ENCODE data around the gene SLC12A1.
"Not testable (repeated sequence)": the region's sequence is repeated elsewhere in the genome, so short reads cannot be mapped to it uniquely, and the experiment has no call there.

The SLC12A1 gene

DNA sequence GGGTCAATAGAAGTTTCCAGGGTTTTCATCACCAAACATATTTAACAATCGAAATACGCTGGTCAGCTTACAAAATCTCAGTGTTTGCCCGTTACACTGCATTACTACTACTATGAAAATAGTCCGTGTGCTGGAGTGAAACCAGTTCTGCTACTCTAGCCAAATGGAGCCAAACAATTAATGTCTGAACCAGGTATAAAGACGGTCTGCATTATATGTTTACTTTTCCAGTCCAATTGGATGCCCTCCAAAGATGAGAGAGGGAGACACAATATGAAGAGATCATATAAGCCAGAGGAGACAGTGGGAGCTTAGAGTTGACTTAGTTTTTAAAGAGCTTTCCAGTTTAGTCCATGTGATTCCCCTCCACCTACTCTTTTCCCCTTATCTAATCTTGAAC, 118.8 kb downstream of the SLC12A1 start:
- no peak for DNase-seq (ENCODE audit: low spot score)
- in situ Hi-C loops (cut with MboI; ENCODE audit: low pct_unique_long_range_greater_than_20kb, low sequenced_read_pairs, unreplicated experiment): no loop called here
- TF ChIP-seq, protein P1, sequence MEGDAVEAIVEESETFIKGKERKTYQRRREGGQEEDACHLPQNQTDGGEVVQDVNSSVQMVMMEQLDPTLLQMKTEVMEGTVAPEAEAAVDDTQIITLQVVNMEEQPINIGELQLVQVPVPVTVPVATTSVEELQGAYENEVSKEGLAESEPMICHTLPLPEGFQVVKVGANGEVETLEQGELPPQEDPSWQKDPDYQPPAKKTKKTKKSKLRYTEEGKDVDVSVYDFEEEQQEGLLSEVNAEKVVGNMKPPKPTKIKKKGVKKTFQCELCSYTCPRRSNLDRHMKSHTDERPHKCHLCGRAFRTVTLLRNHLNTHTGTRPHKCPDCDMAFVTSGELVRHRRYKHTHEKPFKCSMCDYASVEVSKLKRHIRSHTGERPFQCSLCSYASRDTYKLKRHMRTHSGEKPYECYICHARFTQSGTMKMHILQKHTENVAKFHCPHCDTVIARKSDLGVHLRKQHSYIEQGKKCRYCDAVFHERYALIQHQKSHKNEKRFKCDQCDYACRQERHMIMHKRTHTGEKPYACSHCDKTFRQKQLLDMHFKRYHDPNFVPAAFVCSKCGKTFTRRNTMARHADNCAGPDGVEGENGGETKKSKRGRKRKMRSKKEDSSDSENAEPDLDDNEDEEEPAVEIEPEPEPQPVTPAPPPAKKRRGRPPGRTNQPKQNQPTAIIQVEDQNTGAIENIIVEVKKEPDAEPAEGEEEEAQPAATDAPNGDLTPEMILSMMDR (IDR thresholded peaks at IDR 0.05; ENCODE audit: extremely low read depth, insufficient read depth, missing control alignments): no peak

DNA sequence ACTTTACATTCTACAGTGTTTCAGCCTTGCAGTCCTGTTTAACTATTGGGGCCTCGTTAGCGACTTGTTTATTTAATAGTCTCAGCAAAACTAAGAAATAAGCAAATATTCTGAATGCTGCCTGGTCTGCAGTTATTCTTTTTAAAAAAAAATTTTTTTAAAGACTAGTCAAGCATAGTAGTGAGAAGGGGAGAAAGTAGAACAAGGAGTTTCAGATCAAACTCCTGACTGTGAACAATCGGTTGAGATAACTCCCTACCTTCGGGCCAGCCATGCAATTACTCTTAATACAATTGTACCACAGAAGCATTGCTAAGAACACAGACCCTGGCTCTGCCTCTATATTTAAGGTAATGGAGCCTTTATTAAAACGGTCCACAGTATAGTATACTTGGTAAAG, 119.3 kb downstream of the SLC12A1 start:
- in situ Hi-C loops (cut with MboI; ENCODE audit: low pct_unique_long_range_greater_than_20kb, low sequenced_read_pairs, unreplicated experiment): no loop called here
- DNase-seq (ENCODE audit: low spot score): no peak
- TF ChIP-seq, protein P1 (IDR thresholded peaks at IDR 0.05; ENCODE audit: extremely low read depth, insufficient read depth, missing control alignments): no peak

DNA sequence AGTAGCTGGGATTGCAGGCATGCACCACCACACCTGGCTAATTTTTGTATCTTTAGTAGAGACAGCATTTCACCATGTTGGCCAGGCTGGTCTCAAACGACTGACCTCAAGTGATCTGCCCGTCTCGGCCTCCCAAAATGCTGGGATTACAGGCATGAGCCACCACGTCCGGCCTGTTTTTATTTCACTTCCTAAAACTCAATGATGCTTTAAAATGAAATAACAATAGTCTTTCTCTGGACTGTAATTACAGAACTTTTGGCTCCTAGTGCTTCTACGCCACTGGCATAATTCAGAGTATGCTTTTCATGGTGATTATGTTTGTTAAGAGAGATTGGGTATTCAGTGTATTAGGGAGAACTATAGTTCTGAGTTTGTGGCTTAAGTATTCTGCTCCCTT, 120.1 kb downstream of the SLC12A1 start:
- in situ Hi-C loops (cut with MboI; ENCODE audit: low pct_unique_long_range_greater_than_20kb, low sequenced_read_pairs, unreplicated experiment); DNase-seq (ENCODE audit: low spot score): not testable (repeated sequence)

DNA sequence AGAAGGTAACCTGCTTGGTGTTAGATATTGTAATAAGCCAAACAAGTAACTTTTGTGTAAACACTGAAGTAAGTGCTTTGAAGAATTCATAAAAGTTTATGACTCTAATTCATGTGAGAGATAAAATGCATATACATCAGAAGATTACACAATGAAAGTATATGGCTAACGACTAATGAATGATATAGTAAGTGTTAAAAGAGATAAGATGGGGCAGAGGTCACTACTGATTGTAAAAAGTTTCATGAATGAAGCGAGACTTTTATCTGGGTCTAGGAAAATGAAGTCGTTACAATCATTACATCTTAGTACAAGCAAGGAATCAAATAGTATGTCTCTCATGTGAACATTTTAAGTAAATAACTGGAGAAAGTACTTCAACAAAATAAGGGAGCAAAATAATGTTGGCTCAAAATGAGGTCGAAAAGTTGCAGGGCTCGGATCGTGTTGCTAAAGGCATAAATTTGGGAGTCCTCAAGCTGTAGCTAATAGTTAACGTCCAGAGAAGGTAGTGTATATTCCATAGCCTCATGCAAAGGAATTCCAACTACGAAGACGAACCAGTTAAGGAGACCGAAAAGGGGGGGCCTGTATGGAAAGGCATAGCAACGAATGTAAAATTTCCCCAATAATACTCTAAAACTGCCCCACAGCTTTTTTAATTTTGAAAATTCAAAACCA, 124.1 kb downstream of the SLC12A1 start:
- TF ChIP-seq, protein P1 (IDR thresholded peaks at IDR 0.05; ENCODE audit: extremely low read depth, insufficient read depth, missing control alignments): no peak
- no peak for DNase-seq (ENCODE audit: low spot score)
- in situ Hi-C loops (cut with MboI; ENCODE audit: low pct_unique_long_range_greater_than_20kb, low sequenced_read_pairs, unreplicated experiment): no loop called here

DNA sequence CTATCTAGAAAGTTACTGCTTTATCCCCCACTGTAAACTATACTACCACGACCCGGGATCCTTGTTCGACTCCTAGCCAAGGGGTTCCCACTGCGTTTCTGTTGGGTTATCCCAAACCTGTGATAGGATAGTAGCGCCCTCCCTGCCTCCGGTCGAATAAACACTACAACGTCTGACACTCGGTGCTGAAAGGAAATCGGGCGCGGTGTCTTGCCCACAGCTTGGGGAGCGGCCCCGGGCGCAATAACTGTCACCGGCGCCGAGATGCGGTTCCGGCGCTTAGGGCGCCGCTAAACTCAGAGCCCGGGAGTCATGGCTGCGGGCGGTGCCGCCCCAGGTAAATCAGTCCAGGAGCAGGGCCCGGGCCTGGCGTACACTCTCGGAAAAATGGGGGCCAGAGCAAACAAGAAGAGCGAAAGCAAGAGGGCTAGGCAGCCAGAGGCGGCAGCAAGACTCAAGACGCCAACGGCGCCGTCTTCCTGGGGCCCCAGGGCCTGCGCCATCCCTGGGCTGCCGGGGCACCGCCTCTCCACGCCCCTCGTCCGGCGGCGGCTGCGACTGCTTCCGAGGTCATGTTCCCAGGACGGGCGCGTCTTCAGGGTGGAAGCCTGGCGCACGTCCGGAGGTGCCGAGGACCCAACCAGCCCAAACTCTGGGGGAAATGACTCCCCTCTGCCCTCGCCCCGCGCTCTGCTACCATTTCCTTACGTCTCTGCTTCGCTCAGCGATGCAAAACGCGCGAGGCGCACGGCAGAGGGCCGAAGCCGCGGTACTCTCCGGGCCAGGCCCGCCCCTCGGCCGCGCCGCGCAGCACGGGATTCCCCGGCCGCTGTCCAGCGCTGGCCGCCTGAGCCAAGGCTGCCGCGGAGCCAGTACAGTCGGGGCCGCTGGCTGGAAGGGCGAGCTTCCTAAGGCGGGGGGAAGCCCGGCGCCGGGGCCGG, 125.0 kb downstream of the SLC12A1 start, which contains the start of gene DUT:
TSS of gene DUT (plus strand) at position 575 of the 941 bp plus-strand sequence. CDS start at position 662, 87 bp downstream.
- peak; percentile 83 for DNase-seq (ENCODE audit: low spot score)
- in situ Hi-C loops (cut with MboI; ENCODE audit: low pct_unique_long_range_greater_than_20kb, low sequenced_read_pairs, unreplicated experiment): no loop called here
- TF ChIP-seq, protein P1 (IDR thresholded peaks at IDR 0.05; ENCODE audit: extremely low read depth, insufficient read depth, missing control alignments): peak; percentile 15

DNA sequence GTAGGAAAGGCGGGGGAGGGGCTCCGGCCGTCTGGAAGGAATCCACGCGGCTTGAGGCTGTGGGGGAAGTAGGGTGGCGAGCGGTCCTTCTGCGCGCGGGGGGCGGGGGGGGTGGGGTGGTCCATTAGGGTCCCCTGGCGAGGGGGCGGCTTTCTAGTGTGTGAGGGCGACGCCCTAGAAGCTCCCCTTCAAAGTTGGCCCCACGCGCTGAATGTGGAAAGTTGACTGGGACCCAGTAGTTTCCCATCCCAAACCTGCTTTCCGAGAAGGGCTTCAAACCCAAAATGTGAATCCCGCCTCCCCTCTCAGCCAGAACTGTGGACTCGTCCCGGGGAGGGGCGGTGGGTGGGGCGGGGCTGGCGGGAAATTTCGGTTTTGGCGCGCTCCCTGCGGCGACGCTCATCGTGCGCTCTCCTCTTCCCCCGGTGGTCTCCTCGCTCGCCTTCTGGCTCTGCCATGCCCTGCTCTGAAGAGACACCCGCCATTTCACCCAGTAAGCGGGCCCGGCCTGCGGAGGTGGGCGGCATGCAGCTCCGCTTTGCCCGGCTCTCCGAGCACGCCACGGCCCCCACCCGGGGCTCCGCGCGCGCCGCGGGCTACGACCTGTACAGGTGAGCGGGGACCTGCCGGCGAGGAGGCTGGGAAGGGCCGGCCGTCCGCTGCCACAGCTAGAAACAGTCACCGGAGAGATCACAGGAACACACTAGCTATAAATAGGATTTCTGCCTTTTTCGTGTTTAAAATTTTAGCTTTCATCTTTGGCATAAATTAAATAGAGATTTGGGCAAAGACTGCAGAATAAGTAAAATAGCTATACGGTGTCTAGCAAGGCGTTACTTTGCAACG, 125.9 kb downstream of the SLC12A1 start:
- TF ChIP-seq, protein P1 (IDR thresholded peaks at IDR 0.05; ENCODE audit: extremely low read depth, insufficient read depth, missing control alignments): no peak
- peak; percentile 84 for DNase-seq (ENCODE audit: low spot score)
- in situ Hi-C loops (cut with MboI; ENCODE audit: low pct_unique_long_range_greater_than_20kb, low sequenced_read_pairs, unreplicated experiment): no loop called here
